RPMI8226 (cell line): Measurements from ENCODE around the gene FLNA.
"Not testable (repeated sequence)": the region's sequence is repeated elsewhere in the genome, so short reads cannot be mapped to it uniquely, and the experiment has no call there.

ENCODE experiments used
- DNase-seq: peaks from one replicate; pipeline ENCODE4 v3.0.0-alpha.2; 2015

The FLNA gene

DNA sequence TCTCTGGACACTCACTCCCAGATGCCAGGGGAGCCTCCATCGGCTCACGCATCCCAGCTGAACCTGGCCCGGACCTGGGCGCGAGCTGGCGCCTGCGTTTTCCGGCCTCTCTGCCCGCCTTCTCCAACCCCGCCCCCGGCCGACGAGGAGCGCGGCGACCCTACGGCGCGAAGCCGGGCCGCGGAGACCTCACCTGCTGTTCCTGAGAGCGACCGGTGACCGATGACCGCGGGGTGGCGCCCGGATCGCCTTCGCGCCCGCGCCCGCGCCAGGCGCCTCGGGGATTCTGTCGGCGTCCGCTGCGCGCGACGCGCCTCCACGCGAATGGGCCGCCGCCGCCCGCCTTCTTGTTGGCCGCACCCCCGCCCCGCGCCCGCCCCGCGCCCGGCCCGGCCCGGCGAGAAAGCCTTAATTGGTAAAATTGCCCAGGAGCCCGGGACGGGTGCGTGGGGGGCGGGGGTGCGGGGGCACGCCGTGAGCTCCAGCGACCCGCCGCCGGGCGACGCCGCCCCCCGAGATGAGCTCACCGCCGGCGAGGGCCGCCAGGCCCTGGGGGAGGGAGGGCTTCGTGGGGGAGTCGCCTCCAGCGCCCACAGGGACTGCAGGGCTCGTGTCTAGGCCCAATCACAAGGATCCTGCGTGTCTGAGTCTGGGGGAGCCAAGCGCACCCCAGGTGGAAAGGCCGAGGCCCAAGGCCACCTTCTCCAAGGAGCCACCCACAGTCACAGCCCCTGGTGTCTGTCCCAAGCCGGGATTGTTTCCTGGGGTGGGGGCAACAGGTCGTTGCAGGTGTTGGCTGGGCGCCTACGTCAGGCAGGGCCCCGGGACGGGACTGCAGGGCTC is at the start of gene FLNA:
Gene FLNA, minus strand, starts transcription at position 322 of the 843 bp plus-strand sequence. CDS start 3,389 bp downstream, outside the sequence.
- peak; percentile 69 for DNase-seq

GRCh38 chrX:154420402-154420756 is 45.9 kb upstream of the FLNA start:
- no peak for DNase-seq

GRCh38 chrX:154419688-154420401 is 45.4 kb upstream of the FLNA start:
- DNase-seq, result no peak

DNA sequence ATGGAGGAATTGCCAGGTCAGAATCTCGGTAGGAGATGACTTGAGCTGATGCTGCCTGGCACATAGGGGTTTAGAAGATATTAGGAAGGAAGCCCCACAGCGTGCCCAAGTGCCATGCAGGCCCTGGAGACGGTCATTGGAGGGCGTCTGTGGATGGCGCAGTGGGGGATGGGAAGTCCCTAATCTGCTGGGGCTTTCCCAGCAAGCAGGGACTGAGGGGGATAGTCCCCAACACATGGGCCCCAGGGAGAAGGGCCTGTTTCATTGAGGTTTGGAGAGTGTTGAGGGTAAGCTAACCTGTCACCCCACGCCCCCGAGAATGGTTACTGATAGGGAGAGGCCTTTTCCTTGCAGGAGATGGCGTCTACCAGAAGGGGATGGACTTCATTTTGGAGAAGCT is 44.8 kb upstream of the FLNA start:
- DNase-seq, result no peak

GRCh38 chrX:154417157-154417556 is 42.7 kb upstream of the FLNA start:
- no peak for DNase-seq

- DNase-seq, result no peak
Observed at GRCh38 chrX:154413142-154413541, 38.7 kb upstream of the FLNA start.

GRCh38 chrX:154412468-154412867 is 38.0 kb upstream of the FLNA start:
- peak; percentile 71 for DNase-seq

- DNase-seq, result peak; percentile 72
Observed at GRCh38 chrX:154411981-154412340, 37.5 kb upstream of the FLNA start.

DNA sequence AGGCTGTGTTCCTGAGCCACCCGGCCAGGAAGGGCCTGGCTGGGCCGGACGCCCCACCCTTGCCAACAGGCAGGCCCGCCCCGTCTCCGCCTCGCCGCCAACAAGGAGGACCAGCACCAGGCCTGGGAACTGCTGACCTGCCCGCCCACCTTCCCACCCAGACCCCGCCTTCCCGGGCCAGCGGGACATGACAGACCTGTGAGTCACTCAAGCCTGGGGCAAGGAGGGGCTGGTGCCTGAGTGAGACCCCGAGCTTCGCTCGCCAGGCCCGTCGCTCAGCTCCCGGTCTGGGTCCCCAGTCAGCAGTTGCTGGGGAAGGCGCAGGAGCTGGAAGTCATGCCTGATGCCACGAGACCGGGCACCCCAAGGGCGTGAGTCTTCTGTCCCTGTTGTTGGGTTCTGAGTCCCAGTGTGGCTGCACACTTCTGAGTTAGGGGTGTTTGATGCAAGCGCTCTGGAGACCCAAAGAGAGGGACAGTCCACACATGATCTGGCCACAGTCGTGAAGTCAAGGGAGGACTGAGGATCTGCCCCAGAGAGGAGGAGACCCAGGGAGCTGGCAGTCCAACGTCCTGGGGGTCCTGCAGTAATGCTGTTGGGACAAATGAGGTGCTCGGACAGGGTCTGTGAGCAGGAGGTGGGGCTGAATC is 34.9 kb upstream of the FLNA start, which contains the start of gene DNASE1L1:
Gene DNASE1L1, minus strand, starts transcription at position 33 of the 650 bp plus-strand sequence. CDS start 3,686 bp downstream, outside the sequence.
- DNase-seq, result no peak

- no peak for DNase-seq
Observed at GRCh38 chrX:154408659-154409221, 34.3 kb upstream of the FLNA start.

GRCh38 chrX:154404625-154405192 is 30.3 kb upstream of the FLNA start:
- no peak for DNase-seq

DNA sequence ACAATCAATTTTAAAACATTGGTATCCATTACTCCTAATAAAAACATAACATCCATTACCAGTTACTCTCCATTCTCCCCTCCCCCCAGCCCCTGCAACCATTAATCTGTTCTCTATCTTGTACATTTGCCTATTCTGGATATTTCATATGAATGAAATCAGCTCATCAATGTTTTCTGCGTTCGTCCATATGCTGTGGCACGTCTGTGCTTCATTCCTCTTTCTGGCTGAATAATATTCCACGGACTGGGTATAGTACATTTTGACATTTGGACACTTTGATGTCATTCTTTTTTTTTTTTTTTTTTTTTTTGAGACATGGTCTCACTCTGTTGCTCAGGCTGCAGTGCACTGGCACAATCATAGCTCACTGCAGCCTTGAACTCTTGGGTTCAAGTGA is 29.4 kb upstream of the FLNA start:
- no peak for DNase-seq

DNA sequence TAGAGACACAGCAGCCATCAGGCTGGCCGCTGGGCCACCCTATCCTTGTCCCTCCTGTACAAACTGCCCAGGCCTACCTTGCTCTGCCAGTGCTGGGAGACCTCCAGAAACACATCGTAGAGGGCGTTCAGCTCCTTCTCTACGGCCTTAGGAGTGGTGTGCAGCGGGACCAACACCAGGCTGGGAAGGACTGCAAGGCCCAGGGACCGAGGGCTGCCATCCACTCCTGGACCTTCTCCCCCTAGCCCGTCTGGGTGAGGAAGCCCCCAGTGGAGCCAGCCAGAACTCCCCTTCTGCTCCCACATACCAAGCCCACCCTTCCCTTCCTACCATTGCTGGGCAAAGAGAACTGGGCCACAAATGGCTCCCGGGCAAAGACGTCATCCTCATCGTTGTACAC is 28.8 kb upstream of the FLNA start:
- no peak for DNase-seq

GRCh38 chrX:154402622-154403127 is 28.2 kb upstream of the FLNA start:
- DNase-seq, result no peak

DNA sequence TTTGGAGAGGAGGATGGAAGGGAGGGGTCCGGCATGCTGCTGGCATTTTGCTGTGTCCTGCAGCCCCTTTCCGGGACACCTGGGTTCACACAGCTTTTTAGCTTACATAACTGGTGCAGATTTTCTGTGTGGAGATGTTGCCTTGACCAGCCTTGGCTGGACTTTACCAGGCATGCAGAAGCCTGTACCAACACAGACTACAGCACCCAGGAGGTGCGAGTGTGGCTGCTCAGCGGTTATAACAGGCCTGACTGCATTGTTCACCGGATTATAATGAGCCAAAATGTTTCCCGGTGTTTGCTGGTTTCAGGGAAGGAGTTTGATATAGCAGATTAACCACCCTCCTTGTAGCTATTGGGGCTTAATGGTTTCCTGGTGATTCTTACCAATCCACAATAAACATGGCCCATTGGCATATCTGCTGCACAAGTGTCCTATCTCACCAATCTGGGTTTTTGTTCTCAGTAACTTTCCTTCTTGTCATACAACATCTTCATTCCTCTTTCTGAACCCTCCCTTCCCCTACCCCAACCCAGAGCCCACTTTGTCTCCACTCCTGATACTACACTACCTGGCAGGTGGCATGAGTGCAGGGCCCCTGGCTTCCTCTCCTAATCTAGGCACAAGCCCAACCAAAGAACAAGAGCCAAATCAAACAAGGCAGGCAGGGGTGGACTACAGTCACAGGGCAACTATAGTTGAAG is 27.6 kb upstream of the FLNA start:
- DNase-seq, result peak; percentile 11

DNA sequence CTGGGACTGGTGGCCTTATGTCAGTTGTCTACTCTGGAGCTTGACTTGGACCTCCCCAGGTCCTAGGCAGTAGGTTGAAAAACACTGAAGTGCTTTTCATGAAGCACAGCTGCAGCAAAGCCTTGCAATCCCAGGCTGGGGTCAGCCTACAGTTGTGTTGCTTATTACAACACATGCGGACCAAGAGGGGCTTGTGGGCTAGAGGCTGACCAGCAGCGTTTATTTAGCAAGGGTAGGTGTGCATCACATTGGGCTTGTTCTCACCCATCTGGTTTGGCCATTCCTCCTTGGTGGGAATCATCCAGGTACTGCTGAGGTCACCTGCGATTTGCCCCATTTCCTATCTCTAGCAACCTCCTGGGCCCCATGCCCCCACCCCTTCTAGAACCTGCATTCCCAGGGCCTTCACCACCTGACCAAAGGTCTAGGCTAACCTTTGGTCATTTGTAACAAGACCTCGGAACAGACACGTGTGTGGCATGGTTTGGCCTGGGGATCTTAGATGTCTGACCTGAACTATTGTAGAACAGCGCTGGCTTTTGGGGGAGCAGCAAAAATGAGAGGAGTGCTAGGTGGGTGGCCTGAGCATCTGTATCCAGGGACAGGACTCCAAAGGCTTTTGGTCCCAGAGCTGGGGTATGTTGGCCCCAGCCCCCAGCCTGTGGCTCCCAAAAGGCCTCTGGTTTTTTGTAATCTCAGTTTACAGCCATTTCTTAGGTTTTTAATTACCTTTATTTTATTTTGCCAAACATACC is 26.8 kb upstream of the FLNA start:
- peak; percentile 24 for DNase-seq

- not testable (repeated sequence) for DNase-seq
Observed at GRCh38 chrX:154400369-154400817, 26.0 kb upstream of the FLNA start.

DNA sequence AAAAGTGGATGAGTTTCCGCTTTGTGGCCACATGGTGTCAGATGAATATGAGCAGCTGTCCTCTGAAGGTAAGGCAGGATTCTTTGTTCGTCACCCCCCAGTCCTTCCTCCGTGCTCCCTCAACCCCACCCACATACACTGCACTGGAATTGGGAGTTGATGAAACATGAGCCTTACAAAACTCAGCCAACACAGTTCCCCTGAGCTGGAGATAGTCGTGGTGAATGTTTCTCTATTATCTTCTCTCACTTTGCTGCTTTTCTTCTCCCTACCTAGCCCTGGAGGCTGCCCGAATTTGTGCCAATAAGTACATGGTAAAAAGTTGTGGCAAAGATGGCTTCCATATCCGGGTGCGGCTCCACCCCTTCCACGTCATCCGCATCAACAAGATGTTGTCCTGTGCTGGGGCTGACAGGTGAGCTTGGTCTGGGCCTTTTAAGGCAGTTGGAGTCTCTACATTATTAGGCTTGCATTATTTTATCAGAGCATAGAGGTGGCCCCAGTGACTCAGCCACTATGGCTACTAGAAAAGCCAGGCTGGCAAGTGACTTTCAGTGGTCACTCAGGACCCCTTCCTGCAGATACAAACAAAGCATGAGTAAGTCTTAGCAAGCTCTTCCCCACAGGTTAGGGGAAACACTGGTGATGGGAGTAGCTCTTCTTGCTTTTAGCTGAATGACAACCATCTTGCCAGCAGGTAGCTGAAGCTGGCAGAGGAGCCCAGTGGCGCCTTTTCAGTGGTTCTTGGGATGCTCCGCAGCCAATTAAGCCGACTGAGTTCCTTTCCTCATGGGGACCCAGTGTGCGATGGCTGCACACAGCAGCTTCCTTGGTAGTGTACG is 25.3 kb upstream of the FLNA start:
- DNase-seq, result no peak

DNA sequence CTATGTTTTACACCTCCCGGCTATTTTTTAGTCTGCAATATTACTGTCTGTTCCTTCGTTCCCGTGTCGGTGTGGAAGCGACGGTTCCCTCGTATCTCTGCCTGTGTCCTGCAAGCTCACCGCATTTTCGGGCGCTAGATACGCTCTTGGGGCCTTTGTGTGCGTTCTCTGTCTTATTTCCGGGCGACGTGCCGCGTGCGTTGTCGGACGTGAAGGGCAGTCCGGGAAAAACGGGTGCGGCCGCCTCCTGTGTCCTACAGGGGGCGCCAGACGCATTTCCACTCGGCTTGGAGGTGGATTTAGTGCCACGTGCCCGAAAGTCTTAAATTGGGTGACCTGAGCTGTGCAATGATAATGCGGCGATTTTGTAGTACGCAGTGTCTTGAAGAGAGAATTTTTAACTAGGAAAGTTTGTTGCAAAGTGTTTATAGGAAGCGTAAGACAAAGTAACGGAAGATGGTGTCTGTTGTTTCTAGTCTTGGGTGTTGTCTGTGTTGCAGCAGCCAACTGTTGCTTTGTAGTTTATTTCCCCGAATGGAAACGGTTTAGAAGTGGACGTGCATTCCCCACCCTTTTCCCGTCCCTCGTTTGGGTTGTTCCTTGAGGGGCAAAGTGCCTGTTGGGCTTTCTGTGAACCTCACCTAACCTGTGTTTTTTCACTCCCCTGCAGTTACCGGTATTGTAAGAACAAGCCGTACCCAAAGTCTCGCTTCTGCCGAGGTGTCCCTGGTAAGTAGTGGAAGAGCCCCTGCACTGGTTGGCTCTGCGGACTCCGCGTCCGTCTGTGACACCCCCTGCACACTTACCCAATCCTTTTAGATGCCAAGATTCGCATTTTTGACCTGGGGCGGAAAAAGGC is 24.5 kb upstream of the FLNA start:
- peak; percentile 90 for DNase-seq
